ENCODE data around the gene DYNC1I1. TPM values are rescaled to one million over a fixed set of nuclear protein-coding genes. Genes with fewer than 3 reads are reported as not detected.

The DYNC1I1 gene
- total RNA-seq, 4 donors from 2014 or later, result 1.7 to 6.8 (median 4.2) TPM

- ATAC-seq (ENCODE audit: low FRiP score), result no peak
- no peak for DNase-seq (ENCODE audit: low spot score)
- no peak for TF ChIP-seq CTCF (IDR thresholded peaks at IDR 0.05)
Measured at GRCh38 chr7:96076350-96076707, 304.0 kb downstream of the DYNC1I1 start.

DNA sequence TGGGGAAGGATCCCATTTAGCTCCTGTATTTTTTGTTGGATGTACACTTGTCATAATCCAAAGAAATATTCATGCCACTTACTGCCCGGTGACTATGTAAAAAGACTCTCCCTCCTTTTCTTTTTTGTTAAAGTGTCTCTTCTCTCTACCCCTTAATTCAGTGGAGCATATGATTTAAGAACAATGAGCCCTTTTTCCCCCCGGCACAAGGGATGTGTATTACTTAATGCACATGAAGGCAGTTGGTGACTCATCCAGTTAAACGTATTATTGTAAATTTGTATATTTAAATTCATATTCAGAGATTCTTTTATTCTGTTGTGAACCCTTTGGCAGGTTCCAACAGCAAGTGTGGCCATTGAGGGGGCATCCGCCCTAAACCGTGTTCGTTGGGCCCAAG lies 307.7 kb downstream of the DYNC1I1 start:
- no peak for TF ChIP-seq CTCF (IDR thresholded peaks at IDR 0.05)
- DNase-seq (ENCODE audit: low spot score) (no peak), ATAC-seq (ENCODE audit: low FRiP score) (no peak)

GRCh38 chr7:96084881-96085553 lies 312.7 kb downstream of the DYNC1I1 start:
- DNase-seq (ENCODE audit: low spot score) (no peak), ATAC-seq (ENCODE audit: low FRiP score) (no peak)
- no peak for TF ChIP-seq CTCF (IDR thresholded peaks at IDR 0.05)

DNA sequence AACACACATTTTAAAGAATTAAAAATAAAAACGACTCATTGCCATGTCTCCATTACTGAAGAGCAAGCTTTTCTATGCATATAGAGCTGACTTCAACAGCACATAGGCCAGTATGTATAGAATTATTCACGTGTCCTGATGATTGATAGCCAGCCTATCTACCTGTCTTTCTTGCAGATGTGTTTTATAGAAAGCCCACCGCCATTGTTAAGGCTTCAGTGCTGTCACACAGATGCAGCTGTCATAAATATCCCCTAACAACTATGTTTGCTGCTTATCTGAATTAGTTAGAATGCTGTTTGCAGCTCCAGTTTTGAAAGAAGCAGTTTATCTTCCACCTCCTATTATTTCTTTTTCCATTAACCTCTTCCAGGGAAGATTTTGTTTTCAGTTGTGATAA lies 313.6 kb downstream of the DYNC1I1 start:
- ATAC-seq (ENCODE audit: low FRiP score) (no peak), DNase-seq (ENCODE audit: low spot score) (no peak)
- TF ChIP-seq CTCF (IDR thresholded peaks at IDR 0.05), result no peak

DNA sequence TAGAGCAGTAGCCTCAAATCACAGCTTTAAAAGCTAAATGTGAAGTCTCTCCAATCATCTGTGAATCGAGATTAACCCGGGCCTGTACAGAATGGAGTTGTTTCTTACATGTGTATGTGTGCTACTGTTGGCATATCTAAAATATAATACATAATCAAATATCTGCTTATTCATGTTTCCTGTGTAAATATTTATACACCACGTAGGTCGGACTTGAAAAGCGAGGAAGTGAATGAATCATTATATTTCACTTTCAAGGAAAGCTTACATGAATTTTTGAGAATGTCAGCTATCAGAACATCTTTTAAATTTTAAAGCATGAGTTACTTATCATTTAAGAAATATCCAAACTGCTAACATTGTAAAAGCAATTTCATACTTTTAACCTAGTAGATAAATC lies 316.2 kb downstream of the DYNC1I1 start:
- no peak for TF ChIP-seq CTCF (IDR thresholded peaks at IDR 0.05)
- ATAC-seq (ENCODE audit: low FRiP score) (no peak), DNase-seq (ENCODE audit: low spot score) (no peak)

DNA sequence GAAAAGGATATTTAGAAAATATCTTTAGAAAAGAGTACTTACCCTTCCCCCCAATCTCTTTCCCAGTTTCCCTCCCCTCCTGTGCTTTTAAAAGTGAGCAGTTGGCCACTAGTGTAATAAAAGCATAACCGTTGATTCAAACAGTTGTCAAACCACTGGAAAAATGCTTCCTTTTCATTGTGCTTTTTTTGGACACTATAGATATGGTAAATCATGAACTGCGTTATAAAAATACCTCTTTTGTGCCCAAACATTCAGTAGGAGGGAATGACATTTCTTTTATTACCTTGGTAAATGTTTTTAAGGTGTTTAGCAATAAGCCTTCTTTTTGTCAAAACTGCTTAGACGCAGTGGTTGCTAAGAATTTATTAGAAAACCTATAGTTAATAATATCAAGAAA lies 317.2 kb downstream of the DYNC1I1 start:
- no peak for DNase-seq (ENCODE audit: low spot score)

More for the DNA sequence above, 317.2 kb downstream of the DYNC1I1 start:
- ATAC-seq (ENCODE audit: low FRiP score), result no peak
- no peak for TF ChIP-seq CTCF (IDR thresholded peaks at IDR 0.05)
